Medulla oblongata (tissue), 1 donor: ENCODE data around the gene TBCD.
A peak's percentile ranks its signal among the peaks of the same experiment; 100 is the strongest.

ENCODE experiments used
- DNase-seq: peaks from one replicate; pipeline ENCODE4 v3.0.0-alpha.2; 2015; ENCODE audit errors: extremely low spot score

TBCD gene

DNA sequence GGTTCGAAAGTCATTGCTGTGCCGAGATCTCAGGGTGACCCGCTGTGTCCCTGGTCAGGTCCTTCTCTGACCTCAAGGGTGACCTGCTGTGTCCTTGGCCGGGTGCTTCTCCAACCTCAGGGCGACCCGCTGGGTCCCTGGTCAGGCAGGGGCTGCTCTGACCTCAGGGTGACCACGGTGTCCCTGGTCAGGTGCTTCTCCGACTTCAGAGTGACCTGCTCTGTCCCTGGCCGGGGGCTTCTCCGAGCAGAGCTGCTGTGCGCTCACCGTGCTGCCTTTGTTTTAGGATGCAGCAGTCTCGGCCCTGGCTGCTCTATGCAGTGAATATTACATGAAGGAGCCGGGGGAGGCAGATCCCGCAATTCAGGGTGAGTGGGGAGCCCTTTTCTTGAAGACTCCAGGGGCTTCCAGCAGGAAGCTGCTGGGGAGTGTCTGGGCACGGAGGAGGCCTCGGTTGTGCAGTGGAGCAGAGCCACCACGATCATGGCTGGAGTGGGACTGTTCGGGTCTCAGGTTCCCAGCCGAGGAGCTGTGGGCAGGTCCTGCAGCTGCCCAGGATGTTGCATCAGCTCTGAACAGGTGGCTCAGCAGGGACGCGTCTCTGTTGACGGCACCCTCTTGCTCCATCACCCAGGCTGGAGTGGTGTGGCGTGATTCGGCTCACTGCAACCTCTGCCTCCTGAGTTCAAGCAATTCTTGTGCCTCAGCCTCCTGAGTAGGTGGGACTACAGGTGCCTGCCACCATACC is 171.7 kb downstream of the TBCD start:
- DNase-seq: no peak

DNA sequence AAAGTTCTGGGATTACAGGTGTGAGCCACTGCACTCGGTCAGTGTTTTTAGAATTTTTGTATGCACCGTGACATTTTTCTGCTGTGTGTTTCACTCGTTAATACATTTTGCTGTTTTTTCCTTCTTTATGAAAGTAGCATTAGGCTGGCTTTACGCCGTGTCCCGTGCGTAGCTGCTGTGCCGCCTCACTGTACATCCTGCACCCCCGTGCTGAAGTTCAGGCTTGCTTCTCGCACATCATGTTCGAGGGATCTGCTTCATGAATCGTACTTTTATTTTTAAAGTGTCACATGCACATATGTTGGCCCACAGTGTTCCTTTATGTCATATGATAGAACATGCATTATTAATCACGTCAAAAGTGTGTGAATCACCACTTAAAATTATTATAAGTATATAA is 172.3 kb downstream of the TBCD start:
- DNase-seq: no peak

DNA sequence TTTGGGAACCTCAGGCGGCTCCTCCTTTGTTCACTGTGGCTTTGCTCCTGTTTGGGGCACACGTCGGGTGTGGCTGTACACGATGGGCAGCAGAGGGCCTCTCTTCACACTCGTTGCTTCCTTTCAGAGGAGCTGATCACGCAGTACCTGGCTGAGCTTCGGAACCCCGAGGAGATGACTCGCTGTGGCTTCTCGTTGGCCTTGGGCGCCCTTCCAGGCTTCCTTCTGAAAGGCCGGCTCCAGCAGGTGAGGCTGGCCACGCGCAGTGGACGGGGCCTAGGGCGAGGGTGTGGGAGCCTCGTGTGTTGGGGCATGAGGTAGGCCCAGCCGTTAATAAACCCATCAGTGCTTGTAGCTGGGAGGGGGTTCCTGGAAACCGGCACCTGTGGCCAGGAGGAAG is 172.9 kb downstream of the TBCD start:
- DNase-seq: no peak

DNA sequence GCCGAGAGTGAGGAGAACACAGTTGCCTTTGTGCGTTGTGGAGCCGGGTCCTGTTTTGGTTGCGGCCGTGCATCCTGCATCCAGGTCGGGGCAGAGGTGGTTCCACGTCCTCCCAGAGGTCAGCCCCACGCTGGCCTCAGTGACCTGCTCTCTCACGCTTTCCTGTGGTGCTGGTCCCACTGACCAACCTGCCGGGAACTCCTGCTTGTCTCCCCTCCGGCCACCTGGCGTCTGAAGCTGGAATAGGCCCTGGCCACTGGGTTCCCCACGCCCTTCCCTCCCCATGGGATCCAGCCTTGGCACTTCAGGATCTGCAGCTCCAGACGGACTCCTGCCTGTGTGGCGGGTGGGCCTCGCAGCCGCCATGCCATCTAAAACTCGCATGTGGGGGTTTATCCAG is 173.5 kb downstream of the TBCD start:
- DNase-seq: no peak

DNA sequence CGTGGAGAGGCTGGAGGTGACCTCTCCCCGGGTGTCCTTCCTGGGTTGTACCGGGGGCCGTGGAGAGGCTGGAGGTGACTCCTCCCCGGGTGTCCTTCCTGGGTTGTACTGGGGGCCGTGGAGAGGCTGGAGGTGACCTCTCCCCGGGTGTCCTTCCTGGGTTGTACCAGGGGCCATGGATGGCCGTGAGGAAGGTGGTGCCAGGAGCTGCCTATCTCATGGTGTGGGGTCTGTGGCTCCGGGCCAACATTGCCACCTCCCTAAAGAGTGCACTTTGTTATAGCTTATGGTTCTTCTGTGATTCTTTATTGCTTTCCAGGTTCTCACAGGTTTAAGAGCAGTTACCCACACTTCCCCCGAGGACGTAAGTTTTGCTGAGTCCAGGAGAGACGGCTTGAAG is 174.2 kb downstream of the TBCD start:
- no peak for DNase-seq

DNA sequence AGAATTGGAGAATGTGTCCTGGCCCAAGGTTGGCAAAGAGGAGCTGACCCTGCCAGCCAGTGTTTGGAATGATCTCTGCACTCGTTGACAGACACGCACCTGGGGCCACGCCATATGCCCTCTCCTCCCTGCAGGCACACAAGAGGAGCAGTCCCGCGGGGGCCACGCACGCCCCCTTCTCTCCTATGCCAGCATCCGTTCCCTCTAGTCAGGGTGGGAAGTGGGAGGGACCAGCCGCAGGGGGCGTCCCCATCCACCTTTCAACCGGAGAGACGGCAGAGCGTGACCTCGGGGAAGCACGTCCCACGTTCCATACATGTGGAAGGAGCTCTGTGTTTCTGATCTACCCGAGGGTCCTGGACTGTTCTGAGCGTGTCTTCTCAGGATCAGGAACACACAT is 174.9 kb downstream of the TBCD start:
- no peak for DNase-seq

DNA sequence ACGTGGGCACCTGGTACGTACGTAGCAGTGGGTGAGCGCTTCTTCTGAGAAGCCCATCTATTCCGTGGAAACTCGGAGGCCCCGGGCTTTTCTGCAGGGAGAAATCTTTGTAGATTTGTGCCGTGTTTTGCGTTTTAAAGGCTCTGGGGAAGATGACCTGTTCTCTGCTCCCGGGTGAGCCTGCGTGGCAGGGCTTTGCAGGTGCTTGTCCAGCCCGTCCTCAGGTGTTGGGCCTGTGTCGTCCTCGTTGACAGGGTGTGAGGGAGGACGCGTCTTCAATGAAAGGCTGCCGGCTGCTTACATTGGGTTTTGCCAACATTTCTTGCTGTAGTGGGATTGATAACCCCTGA is 175.4 kb downstream of the TBCD start:
- no peak for DNase-seq

DNA sequence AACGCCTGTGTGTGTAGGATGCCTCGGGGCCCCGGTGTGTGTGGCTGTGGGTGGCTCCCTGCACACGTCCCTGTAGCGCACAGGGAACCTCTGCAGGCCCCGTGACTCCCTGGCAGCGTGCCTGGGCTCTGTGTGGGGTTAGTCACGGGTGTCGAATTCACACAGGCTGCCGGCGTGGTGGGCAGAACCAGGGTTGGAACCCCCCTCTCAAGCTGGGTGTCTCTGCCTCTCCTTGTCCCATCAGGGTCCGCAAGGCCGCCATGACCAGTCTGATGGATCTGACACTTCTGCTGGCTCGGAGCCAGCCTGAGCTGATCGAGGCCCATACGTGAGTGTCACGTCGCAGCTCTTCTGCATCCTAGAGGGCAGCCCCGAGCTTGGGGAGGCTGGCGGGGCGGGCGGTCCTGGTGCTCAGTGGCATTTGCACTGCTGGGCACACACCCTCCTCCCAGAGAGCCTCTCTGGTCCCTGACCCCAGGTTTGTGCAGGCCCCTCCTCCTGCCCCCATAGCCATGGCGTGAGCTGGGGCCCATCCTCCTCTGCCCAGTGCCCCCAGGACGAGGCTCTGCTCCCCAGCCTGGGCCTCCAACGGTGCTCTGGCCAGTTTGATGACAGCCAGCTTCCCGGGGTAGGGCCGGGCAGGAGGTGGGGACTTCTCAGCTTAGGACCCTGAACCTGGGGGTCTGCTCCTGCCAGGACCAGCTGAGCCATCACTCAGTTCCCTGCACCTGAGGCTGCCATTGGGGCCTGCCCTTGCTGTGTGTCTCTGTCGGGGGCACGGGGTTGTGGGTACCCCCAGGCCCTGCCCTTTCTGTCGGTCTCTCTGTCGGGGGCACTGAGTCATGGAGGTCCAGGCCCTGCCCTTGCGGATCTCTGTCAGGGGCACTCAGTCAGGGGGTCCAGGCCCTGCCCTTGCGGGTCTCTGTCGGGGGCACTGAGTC is 176.1 kb downstream of the TBCD start:
- no peak for DNase-seq

DNA sequence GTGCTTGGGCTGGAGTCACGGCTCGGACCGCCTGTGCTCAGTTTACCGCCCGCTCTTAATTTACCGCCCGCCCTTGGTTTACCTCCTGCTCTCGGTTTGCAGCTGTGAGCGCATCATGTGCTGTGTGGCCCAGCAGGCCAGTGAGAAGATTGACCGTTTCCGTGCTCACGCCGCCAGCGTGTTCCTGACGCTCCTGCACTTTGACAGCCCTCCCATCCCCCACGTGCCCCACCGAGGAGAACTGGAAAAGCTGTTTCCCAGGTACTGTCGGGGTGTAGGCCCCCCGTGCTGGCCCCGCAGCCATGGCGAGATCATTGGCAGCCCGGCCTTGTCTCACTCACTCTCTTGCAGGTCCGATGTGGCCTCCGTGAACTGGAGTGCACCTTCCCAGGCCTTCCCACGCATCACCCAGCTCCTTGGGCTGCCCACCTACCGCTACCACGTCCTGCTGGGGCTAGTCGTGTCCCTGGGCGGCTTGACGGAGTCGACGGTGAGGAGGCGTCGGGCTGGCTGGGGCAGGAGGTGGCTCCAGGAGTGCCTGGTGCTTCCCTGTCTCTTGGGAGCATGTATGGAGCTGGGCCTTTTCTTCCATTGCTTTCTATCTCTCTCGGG is 177.3 kb downstream of the TBCD start:
- no peak for DNase-seq

DNA sequence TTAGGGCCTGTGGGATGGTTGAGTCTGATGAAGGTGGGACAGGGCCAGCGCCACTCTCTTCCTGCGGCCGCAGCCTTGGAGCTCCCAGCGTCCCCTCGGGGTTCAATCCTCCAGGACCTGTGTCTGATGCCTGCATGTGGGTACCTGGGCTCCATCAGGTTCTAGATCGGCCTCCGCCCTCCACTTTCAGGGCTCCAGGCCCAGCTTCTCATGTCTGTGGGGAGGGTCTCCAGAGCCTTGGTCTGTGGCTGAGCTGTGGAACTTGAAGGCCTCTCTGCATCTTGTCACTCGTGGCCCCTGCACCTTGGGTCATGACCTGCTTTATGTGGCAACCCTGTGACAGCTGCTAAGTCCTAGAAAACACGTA is 177.8 kb downstream of the TBCD start:
- no peak for DNase-seq

DNA sequence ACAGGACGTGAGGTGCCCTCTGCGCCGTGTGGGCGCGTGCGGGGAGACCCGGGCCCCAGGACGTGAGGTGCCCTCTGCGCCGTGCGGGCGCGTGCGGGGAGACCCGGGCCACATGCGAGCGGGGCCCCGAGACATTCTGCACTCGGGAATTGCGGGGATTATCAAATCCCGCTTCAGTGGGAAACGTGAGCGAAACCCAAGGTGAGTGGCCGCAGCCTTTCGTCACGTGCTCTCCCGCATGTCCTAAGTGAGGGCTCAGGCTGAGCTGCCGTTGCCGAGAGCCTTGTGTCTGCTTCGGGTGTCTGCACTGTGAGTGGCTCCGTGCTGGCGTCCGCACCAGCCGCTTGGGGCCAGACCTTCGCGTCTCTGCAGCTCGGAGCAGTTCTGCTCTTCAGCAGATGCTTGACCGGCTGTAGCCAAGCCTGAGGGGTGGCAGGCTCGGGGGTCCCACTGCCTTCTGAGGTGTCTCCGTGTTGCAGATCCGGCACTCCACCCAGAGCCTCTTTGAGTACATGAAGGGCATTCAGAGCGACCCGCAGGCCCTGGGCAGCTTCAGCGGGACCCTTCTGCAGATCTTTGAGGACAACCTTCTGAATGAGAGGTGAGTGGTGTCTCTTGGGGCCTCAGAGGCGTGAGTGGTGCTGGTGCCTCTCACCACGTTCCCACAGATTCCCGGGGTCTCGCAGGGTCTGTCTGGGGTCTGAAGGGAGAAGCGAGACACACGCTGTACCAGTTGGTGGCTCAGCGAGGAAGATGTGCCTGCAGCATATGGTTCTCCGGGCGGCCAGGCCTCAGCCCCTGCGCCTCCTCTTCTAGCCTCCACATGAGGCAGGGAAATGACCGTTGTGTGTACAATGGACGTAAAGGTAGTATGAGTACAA is 178.4 kb downstream of the TBCD start:
- DNase-seq: no peak

DNA sequence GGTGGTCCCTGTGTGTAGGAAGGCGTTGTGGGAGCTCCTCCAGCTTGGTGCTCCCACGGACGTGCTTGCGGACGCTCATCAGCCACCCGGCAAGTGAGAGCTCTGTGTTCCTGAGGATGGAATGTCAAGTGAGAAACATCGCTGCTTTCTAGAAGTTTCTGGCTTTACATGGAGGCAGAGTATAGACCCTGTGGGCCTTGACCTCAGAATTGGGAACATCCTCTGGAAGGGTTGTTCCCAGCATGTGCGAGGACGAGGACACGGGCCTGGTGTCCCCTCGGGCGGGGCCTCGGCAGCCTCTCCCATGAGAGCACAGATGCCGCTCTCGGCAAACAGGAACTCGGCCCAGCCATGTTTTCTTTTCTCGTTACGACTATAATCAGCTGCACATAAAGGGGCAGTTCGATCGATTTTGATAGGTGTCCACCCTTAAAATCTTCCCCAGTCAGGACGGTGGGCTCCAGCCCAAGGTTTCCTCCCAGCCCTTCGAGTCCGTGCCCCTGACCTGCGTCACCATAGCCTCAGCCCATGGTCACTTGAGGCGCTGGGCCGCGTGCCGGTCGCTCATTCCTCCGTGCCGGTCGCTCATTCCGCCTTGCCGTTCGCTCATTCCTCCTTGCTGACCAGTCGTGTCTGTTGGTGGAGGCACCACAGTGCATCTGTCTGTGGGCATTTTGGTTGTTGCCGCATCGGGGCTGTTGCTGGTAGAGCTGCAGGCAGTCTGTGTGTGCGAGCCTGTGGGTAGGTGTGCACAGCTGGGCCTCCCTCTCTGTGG is 179.2 kb downstream of the TBCD start:
- DNase-seq: no peak

DNA sequence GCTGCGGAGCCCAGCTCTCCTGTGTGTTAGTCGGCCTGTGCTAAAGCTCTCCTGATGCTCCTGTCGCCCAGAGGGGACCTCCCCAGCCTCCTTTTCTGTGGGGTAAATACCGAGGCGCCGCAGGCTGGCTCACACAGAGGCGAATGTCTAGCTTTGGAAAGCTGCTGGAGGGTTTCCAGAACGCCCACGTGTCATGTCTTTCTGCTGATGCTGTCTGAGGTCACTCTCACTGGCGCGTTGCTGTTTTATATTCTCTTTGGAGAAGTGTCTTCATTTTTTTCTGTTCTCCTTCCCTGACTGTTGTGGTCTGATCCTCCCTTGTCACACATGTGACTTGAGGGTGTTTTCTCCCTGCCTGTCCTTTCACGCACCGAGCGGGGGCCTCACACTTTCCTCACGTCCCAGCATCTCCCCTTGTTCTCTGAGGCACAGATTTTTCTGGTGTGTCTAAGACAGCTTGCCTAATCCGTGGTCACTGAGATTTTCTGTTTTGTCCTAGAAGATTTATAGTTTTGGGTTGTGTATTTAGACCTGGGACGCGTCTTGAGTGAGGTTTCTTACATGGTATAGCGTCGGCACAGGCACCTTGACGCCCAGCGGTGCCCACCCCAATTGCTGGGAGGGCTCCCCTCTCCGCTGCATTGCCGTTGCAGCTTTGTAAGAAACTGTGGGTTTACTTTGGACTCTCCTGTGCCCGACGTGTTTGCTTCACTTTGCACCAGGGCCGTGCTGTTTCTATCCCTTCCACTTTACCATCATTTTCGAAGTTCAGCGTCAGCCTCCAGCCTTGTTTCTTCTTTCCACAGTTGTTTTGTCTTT is 180.0 kb downstream of the TBCD start:
- peak; percentile 55 for DNase-seq

DNA sequence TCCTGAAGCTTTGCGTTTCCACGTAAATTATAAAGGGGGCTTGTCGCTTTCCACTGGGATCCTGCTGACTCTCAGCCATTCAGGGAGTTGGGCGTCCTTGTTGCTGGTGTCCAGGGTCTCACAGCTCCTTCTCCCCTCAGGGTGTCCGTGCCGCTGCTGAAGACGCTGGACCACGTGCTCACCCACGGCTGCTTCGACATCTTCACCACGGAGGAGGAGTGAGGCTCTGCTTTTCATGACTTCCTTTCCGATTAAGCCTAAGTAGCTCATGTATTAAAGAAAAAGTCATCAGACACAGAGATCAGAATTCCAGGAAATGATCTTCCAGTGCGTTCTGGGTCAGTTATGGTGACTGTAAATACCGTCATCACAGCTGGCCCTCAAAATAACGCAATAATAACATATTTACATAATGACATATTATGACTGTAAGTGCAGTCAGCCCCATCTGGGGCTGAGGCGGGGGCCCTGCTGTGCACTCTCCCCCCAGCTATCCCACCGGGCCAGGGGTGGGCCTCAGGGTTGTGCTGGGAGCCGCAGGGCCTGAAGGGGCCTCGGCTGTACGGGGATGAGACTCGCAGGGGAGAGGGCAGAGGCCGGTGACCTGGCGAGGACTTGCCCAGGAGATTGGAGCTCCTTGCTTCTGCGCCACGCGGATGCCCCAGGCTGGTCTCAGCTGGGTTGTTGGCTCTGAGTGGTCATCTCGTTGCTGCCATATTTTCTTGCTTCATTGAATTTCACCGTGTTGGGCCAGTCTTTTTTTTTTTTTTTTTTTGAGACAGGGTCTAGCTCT is 180.8 kb downstream of the TBCD start:
- no peak for DNase-seq

DNA sequence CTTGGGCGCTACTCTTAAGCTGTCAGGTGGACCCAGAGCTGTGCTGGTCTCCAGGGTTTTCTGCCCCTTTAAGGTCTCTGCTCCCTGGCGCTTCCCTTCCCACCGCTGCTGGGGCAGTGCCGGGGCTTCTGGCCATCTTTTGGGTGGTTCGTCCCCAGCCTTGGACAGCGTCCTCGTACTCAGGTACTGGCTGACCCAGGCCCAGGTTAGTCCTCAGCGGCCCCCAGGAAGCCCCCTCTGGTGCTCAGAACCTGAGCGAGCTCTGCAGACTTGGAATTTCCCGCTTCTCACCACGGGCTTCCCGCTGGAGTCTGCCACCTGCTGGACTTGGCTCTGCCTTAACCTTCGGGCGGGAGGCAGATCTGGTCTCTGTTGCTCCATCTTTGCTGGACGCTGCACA is 182.0 kb downstream of the TBCD start:
- DNase-seq: no peak

DNA sequence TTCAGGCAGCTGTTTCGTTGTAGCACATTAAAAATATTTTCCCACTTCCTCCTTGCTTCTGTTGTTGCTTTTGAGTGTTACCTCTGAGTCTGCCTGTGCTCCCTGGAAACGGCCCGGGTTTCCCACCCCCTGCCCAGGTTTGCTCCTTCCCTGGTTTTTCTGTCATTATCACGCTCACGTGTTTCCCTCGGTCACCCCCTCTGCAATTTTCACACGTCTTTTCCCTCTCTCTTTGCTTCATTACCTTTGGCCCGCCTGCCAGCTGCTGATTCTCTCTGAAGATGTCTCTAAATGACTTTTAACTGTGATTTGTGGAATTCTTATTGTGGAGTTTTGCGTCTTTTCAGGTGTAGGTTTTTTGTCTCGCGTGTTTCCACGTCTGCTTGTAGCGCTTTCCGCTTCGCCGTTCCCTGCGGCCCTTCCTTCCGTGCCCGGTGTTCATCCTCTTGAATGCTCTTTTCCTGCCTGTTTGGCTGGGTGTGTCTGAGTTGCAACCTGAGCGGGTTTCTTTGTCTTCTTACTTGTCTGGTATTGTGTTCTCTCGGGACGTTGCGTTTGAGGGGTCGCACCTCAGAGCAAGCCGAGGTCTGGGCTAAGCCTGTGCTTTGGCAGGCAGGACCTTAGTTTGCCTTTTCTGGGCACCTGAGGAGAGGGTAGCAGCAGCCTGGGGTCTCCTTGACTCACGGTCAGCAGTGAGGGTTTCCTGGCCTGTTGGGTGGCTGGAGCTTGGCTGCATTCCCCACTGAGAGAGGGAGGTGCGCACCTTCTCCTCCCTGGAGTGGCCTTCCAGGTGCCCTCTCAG is 184.3 kb downstream of the TBCD start:
- DNase-seq: no peak

DNA sequence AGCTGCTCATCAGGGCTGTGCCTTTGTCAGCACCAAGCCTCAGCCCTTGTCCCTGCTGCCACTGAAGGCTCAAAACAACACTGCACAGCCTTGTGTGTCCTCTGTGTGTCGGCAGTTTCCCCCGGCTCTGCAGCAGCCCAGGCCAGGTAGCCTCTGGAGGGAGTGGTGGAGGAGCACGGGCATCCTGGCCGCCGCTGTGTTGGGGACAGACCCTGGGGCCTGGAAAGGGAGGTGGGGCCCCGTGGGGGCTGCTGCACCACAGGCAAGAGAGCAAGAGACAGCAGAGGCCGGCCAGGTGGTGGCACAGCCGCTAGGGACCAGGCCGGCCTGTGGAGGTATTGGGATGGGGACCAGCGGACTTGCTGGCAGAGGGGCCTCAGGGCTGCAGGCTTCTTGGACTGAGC is 184.9 kb downstream of the TBCD start:
- DNase-seq: no peak
